Activated effector memory CD4-positive, alpha-beta T cell treated with Interleukin-2 at 50 U/mL for 16 hours (primary cell): ENCODE results near the gene RBM44.
"Not testable (repeated sequence)": the region's sequence is repeated elsewhere in the genome, so short reads cannot be mapped to it uniquely, and the experiment has no call there.

Experiments used
- DNase-seq: peaks from one replicate; pipeline ENCODE4 v3.0.0-alpha.2; 2020

RBM44 gene

DNA sequence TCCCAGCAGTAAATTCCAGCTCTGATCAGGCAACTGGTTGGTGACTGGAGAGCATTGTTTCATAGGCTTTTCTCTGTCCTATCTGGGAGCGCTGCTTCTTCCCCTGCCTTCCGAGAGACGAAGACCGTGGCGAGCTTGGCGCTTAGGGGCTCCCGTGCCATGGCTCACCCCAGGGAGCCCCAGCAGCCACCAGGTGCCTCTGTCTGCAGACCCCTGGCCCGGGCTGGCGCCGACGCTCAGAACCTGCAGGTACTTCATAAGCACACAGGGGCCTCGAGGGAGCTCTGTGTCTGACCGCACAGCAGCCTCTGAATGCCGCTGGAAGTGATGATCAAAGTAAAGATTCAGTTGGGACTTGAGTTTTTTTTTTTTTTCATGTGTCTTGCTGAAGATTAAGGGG, 19.1 kb upstream of the RBM44 start:
- no peak for DNase-seq

DNA sequence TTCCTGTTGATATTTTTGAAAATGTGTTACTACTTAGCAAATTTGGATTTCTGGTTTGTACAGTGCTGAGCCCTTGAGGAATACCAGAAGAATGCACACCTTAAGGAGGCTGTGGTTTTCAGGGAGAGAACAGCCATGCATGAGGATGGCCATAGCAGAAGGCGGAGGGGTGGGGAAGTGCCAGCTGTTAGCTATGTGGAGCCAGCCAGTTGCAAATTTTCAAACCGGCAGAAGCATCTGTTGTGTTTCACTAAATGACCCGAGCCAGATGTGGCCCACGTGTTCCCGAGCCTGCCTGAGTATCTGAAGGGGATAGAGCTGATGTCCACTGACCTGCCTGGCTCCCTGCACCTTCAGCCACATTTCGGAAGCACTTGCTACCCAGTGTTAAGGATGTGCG, 16.4 kb upstream of the RBM44 start:
- no peak for DNase-seq

DNA sequence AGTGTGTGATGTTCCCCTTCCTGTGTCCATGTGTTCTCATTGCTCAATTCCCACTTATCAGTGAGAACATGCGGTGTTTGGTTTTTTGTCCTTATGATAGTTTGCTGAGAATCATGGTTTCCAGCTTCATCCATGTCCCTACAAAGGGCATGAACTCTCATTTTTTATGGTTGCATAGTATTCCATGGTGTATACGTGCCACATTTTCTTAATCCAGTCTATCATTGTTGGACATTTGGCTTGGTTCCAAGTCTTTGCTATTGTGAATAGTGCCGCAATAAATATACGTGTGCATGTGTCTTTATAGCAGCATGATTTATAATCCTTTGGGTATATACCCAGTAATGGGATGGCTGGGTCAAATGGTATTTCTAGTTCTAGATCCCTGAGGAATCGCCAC, 14.9 kb upstream of the RBM44 start:
- not testable (repeated sequence) for DNase-seq

DNA sequence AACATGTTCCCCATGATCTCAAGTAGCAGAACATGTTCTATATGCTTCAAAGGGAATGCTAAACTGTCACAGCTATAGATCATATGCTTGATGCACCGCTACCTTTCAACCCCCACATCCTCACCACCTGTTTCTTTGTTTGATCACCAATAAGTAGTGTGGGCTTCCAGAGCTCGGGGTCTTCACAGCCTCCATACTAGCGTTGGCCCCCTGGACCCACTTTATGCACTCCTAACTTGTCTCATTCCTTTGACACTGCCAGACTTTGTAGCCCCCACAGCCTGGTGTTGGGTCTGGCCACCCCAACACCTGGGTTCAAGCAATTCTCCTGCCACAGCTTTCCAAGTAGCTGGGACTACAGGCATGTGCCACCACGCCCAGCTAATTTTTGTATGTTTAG, 11.6 kb upstream of the RBM44 start:
- no peak for DNase-seq

DNA sequence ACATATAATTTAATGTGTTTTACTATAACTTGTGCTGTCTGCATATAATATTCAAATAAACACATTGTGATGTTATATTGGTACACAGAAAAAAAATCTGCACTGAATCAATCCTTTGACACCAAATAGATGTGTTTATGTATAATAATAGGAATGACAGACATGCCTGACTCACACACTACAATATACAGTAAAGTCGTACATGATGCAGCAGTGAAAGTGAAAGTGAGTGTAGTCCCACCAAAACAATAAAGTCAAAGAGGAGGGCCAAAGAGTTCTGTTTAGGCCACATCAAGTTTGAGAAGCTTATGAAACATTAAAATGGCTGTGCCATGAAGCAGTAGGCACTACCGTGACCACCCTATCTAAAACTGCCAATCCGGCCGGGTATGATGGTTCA, 8.2 kb upstream of the RBM44 start:
- no peak for DNase-seq

DNA sequence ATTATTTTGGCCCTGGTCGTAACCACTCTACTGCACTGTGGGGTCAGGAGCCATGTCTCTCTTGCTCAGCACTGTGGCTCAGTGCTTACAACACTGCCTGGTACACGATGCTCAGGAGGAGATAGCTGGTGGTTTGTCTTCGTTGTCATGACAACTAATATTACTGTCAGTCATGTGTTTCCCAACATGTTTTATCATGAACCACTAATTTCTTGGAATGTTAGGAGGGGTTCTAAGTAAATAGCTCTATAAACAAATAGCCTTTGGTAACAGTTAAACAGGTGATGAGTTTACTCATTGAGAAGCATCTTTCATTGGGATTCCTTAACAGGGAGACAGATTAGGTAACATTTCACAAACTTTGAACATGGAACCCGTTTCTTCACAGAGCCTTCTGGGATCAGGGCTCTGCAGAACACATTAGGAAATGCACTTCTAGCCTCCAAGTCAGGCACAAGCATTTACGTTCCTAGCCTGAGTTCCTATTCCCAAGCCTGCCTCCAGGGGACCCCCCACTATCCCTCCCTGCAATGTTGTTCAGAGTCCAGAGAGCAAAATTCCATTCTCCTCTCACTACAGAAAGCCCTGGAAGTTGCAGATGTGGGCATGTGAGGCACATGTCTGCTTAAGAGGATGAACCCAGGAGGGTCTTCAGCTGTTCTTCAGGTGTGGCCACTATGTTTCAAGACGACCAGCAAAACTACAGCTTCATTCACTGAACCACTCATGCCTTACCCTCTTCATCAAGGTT, 6.4 kb upstream of the RBM44 start:
- DNase-seq, result no peak

DNA sequence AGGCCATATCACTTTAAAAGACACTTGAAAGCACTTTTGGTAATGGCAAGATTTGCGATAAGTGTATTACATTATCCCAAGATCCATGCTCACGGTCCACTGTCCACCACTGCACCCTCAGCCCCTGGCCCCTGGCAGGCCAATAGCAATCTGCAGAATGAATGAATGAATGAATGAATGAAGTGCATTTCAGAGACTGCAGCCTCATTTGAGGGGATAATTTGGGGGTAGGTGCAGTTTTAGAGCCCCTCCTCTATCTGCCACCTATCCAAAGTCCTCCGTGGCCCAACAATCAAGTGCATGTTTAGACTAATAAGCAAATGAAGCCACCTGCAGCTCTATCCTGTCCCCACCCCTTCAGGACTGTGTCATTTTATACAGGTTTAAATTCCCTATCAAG, 1.3 kb upstream of the RBM44 start:
- no peak for DNase-seq

DNA sequence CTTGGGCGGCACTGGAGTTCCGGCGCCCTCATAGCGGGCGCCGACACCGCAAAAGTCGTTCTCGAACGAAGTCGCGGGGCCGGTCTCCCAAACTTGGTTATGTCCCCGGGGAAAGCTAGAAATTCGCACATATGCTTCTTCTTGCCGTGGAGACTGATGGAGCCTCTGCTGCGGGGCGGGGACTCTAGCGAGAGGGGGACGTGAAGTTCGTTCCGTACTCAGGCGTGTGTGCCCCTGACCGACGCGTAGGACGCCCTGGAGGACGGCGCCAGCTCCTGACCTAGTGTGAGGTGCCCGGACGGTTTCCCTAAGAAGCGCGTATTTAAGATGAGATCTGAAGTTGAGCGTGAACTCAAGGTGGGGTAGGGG, 465 bp downstream of the RBM44 start:
- DNase-seq, result no peak

DNA sequence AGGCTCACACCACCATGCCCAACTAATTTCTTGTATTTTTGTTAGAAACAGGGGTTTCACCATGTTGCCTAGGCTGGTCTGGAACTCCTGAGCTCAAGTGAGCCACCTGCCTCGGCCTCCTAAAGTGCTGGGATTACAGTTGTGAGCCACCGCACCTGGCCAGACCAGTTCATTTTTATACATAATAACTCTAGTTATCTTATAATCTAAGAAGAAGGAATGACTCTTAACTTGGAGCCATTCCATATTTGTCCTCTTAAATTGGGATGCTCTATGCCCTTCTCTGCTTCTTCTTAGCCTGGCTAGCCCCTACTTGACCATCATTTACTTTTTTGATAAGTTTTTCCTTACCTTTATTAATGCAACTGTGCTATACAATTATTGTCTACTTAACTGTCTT, 2.9 kb downstream of the RBM44 start:
- DNase-seq, result no peak

DNA sequence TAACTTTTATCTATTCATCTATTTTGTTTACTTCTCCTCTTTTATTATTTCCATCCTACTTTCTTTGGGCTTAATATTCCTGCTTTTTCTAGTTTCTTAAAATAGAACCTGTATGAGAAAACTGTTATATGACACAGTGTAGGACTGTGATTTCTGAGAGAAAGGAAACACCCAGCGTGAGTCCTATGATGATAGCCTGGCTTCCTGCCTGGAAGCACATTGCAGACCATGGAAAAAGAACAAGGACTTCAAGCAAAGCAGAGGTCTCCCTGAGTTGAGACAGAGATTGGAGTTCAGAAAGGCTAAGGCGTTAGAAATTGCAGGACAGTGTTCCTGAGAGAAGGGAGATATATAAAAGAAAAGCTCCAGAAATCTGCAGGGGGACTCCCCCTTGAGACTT, 7.8 kb downstream of the RBM44 start:
- DNase-seq, result no peak

DNA sequence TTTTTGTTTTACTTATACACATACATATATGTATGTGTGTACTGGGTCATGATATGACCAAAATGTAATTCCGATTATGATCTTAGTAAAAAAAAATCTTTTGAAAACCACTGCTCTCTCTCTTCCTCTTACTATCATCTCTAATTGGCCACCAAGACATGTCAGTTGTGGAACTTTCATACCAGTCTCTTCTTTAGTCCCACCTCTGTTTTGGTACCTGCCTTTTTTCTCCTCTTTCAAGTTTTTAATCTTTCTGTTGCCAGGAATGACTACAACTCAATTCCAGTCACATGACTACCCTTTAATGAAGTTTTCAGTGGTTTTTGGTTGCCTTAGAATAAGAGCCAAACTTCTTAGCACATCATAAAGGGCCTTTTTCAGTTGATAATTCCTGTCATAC, 17.1 kb downstream of the RBM44 start:
- no peak for DNase-seq

DNA sequence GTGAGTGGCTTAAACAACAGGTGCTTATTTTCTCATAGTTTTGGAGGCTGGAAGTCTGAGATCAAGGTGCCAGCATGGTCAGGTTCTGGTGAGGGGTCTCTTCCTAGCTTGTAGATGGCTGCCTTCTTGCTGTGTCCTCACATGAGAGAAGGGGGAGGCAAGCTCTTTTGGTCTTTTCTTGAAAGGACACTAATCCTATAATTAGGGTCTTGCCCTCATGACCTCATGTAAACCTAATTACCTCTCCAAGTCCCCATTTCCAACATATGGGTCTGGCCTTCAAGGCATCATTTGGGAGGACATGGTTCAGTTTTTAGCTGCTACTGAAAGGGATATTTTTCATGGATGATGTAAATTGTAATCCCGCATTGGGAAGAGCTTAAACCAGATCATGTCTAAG, 18.0 kb downstream of the RBM44 start:
- no peak for DNase-seq

DNA sequence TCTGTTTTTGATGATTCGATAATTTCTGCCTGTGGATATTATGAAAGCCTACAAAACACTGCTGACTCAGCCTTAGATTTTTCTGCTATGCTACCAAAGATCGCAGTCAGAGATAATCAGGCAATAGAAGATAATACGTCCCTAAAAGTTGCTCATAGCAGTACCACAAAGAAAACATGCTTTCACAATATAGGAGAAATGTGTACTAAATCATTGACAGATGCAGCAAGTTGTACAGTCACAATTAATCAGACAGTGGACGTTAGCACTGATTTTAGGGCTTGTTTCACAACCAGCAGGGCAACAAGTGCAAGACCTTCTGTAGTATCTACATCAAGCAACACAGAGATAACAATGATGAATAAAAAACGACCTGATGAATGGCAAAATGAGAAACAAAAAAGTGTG, 19.5 kb downstream of the RBM44 start:
- no peak for DNase-seq

DNA sequence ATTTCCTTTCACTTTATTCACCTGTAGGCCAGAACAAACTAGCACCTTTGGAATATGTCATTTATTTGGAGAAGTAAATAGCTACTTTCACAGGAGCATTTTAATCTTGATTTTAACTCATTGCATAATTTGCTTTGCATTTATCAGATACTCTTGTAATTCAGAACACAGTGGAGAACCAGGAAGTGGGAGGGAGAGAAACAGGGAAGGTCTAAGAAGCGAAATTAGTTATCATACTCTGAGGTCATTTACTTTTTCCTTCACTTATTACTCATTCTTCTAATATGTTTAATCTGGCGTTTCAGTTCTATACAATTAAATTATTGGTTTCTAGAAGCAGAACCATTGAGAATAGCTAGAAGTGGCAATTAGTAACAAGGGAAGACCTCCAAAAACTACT, 20.7 kb downstream of the RBM44 start:
- no peak for DNase-seq

DNA sequence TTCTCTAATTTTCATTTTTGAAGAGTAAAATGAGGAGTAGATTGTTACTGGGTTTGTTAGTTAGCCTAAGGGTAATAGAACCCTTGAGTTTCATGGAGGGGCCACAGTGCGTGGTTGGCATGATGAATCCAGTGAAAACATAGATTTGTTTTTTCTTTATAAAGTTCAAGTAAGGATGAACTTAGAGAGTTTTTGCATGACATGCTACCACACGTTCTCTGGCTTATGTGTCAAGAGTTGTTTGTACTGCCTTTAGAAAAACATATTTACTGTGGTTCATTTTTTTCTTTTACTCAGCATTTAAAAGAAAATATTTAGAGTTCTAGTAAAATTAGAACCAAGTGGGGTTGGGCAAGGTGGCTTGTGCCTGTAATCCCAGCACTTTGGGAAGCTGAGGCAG, 21.8 kb downstream of the RBM44 start:
- DNase-seq, result no peak

DNA sequence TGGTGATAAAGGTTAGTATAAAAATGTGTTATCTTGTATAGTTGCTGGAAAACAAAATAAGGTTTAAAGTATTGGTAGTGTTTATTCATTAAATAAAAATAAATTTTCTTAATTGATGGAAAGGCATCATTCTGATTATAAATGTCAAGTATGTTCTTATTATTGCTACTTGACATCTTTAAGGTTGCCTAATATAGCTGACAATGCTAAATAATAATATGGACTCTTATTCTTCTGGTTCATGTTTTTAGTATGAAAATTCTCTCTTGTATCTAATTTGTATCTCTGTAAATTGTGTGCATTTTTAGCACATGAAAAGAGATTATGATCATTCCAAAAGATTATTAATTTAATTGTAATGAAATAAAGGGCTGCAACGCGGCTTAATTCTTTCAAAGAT, 25.0 kb downstream of the RBM44 start:
- DNase-seq, result no peak

DNA sequence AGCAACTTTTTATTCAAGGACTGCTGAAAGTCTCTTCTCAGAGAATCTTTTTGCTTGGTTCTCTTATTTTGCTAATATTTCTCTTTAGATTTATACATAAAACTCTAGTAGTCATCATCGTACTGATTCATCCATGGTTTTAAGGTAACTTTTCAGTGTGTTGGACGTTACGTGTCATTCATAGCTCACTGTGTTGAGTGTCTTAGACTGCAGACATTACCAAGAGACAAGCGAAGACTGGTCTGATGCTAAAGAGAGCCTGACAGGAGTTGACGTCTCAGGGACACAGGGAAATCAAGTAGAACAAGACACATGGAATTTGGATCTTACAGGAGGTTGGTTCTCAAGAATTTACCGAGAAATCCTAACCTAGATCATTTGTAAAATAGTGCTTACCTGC, 25.5 kb downstream of the RBM44 start:
- no peak for DNase-seq

DNA sequence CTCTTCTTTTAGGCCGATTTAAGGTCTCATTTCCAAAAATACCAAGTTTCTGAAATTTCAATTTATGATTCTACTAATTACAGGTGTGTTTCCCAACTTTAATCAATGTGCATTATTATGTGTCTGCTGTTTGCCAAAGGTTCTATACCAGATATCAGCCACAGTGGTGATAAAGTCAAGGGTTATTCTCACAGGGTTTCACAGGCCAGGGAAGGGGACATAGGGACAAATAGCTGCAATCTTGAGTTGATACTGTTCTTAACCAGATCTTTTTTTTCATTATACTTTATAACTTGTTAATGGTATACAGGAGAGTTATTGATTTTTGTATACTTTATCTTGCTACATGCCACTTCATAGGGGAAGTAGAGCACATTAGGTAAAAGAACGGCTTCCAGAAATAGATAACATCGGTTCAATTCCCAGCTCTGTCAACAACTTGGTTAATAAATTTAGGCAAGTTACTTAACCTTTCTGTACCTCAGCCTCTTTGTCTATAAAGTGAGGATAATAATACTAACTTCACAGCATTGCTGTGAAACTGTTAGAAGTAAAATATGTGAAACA, 28.9 kb downstream of the RBM44 start:
- no peak for DNase-seq

DNA sequence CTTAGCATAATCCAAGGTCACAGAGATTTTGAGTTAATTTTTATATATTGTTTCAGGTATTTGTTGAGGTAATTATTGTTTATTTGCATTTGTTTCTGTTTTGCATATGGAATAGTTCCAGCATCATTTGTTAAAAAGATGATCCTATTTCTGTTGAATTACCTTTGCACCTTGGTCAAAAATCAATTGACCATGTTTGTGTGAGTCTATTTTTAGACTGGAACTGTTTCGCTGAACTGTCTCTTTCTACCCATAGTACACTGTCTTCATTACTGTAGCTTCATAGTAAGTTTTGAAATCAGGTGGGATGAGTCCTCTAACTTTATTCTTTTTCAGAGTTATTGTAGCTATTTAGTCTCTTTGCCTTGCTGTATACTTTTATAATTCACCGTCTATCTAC, 31.9 kb downstream of the RBM44 start:
- DNase-seq, result no peak

DNA sequence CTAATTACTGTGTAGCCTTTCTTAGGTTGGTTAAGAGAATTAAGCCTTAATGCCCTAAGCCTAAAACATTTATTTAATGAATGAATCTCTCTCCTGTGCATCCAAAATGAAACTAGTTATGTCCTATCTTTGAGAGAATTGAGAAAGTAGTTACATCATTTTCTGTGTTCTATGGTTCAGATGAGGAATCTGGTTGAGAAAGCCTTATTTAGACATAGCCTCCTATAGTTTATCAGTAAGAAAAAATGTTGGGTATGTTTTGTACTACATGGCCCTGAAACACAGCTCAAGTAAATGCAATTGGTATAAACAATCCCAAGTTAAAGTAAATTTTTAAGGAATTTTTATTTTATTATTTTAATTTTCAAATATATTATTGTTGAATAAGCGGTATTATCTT, 35.0 kb downstream of the RBM44 start:
- no peak for DNase-seq

DNA sequence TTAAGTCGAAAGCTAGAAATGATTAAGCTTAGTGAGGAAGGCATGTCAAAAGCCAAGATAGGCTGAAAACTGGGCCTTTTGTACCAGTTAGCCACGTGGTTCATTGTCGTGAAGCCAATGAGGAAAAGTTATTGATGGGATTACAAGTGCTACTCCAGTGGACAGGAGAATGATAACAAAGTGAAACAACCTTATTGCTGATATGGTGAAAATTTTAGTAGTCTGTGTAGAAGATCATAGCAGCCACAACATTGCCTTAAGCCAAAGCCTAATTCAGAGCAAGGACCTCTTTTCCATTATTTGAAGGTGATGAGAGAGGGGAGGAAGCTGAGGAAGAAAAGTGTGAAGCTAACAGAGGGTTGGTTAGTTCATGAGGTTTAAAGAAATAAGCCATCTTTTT, 36.8 kb downstream of the RBM44 start:
- DNase-seq, result no peak

DNA sequence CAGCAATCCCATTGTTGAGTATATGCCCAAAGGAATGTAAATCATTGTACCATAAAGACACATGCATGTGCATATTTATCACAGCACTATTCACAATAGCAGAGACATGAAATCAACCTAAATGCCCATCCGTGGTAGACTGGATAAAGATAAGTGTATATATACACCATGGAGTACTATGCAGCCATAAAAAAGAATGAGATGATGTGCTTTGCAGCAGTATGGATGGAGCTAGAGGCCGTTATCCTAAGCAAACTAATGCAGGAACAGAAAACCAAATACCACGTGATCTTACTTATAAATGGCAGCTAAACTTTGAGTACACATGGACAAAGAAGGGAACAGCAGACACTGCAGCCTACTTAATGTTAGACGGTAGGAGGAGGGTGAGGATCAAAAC, 42.5 kb downstream of the RBM44 start:
- DNase-seq, result no peak

DNA sequence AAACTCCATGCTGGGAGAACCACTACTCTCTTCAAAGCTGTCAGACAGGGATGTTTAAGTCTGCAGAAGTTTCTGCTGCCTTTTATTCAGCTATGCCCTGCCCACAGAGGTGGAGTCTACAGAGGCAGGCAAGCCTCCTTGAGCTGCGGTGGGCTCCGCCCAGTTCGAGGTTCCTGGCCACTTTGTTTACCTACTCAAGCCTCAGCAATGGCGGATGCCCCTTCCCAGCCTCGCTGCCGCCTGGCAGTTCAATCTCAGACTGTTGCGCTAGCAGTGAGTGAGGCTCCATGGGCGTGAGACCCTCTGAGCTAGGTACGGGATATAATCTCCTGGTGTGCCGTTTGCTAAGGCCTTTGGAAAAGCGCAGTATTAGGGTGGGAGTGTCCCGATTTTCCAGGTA, 50.4 kb downstream of the RBM44 start:
- DNase-seq, result not testable (repeated sequence)

DNA sequence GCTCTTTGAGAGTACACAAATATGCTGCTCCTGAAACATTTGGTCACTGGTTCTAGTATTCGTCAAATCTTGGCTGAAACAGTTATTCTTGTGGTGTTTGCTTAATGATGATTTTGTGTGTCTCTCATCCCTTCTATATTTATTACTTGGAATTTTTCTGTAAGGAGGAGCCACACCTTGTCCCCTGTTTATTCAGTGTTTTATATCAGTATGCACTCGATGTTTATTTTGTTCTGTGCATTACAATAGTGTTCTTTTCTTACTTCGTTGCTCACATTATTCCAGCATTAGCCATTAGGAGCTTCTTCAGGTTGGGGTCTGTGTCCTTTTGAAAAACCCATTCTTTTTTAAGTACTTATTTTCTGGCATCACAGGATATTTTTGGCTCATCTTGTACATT, 55.7 kb downstream of the RBM44 start:
- no peak for DNase-seq

DNA sequence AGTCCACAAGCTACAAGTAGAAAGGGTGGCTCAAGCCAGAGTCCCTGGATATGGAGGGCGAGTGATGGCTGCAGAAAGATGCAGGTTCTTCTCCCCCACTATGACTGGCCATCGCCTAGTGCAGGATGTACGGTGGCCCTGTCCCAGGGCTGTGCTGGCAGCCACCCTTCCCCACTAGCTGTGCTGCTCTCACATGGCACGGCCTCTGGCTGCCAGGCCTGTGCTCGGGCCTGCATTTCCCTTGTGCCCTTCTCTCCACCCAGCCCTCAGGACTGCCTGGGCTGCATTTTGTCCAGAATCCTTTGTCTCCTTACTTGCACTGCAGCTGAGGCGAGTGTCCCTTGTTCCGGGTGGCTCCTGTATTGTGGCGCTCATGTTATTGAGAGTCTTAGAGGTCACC, 59.2 kb downstream of the RBM44 start:
- no peak for DNase-seq
